ENCODE measurements around the gene PSMA1.
A peak's percentile ranks its signal among the peaks of the same experiment; 100 is the strongest.

PSMA1 gene

GRCh38 chr11:14519917-14520746 is at the start of gene PSMA1 (continued):
- TF ChIP-seq ZBTB48 (tag by site-specific recombination; IDR thresholded peaks at IDR 0.05) (peak; percentile 67), ZNF416 (tag by site-specific recombination; IDR thresholded peaks at IDR 0.05) (no peak), TSHZ1 (tag by site-specific recombination; IDR thresholded peaks at IDR 0.05; ENCODE audit: borderline replicate concordance) (no peak), ZNF777 (tag by site-specific recombination; IDR thresholded peaks at IDR 0.05; ENCODE audit: borderline replicate concordance) (no peak), ZNF670 (tag by site-specific recombination; IDR thresholded peaks at IDR 0.05; ENCODE audit: low read depth) (no peak), ZNF398 (tag by site-specific recombination; IDR thresholded peaks at IDR 0.05) (no peak), ZNF571 (tag by site-specific recombination; IDR thresholded peaks at IDR 0.05) (no peak), ZNF112 (tag by site-specific recombination; IDR thresholded peaks at IDR 0.05) (no peak), OVOL3 (tag by site-specific recombination; IDR thresholded peaks at IDR 0.05) (0 out of 2 replicates have a peak, but pooled peaks have one; percentile 29), ZNF211 (tag by site-specific recombination; IDR thresholded peaks at IDR 0.05; ENCODE audit: low read depth) (no peak), ZNF24 (tag by site-specific recombination; IDR thresholded peaks at IDR 0.05) (no peak), ZEB2 (tag by site-specific recombination; IDR thresholded peaks at IDR 0.05) (peak; percentile 48; the same call in 1 of the 2 replicates), ZNF843 (tag by site-specific recombination; IDR thresholded peaks at IDR 0.05) (0 out of 2 replicates have a peak, but pooled peaks have one; percentile 33), ZNF19 (tag by site-specific recombination; IDR thresholded peaks at IDR 0.05; ENCODE audit: low read depth) (no peak), ZNF561 (tag by site-specific recombination; IDR thresholded peaks at IDR 0.05; ENCODE audit: borderline replicate concordance) (peak; percentile 84), ZNF184 (tag by site-specific recombination; IDR thresholded peaks at IDR 0.05) (no peak), FEZF1 (tag by site-specific recombination; IDR thresholded peaks at IDR 0.05) (no peak), MEIS1 (CRISPR knock-in tag; IDR thresholded peaks at IDR 0.05; ENCODE audit: borderline replicate concordance) (no peak), ZNF221 (tag by site-specific recombination; IDR thresholded peaks at IDR 0.05; ENCODE audit: borderline replicate concordance) (no peak), ZNF664 (tag by site-specific recombination; IDR thresholded peaks at IDR 0.05) (no peak), ZSCAN23 (tag by site-specific recombination; IDR thresholded peaks at IDR 0.05) (no peak), GLIS2 (tag by site-specific recombination; IDR thresholded peaks at IDR 0.05) (peak; percentile 15; the same call in 1 of the 2 replicates), ZIC2 (tag by site-specific recombination; IDR thresholded peaks at IDR 0.05) (no peak), ZNF692 (tag by site-specific recombination; IDR thresholded peaks at IDR 0.05) (peak; percentile 16), HOXD13 (CRISPR knock-in tag; IDR thresholded peaks at IDR 0.05; ENCODE audit: borderline replicate concordance) (peak; percentile 30; the same call in 1 of the 2 replicates), ZNF621 (tag by site-specific recombination; IDR thresholded peaks at IDR 0.05) (no peak), ZNF274 (IDR thresholded peaks at IDR 0.05; ENCODE audit: low read length) (no peak), ZNF274 (tag by site-specific recombination; IDR thresholded peaks at IDR 0.05; ENCODE audit: borderline replicate concordance) (no peak), SP3 (tag by site-specific recombination; IDR thresholded peaks at IDR 0.05) (peak; percentile 56), YY1 (tag by site-specific recombination; IDR thresholded peaks at IDR 0.05) (peak; percentile 30), ZNF837 (tag by site-specific recombination; IDR thresholded peaks at IDR 0.05) (no peak), ZNF391 (tag by site-specific recombination; IDR thresholded peaks at IDR 0.05; ENCODE audit: borderline replicate concordance, low read depth) (no peak), TRIM28 (IDR thresholded peaks at IDR 0.05; ENCODE audit: borderline replicate concordance, low read length) (no peak; the same call in 1 of the 2 replicates), ZNF555 (tag by site-specific recombination; conservative IDR thresholded peaks at IDR 0.05) (no peak), OSR2 (tag by site-specific recombination; IDR thresholded peaks at IDR 0.05) (no peak)
